ENCODE data around the gene PRKAR2A.

PRKAR2A gene
- long read RNA-seq, full-length matches to known transcripts = 26 of 48 reads
- long read RNA-seq, partial matches to known transcripts = 11 of 48 reads
- long read RNA-seq, other reads (novel, unspliced or antisense) = 11 of 48 reads

DNA sequence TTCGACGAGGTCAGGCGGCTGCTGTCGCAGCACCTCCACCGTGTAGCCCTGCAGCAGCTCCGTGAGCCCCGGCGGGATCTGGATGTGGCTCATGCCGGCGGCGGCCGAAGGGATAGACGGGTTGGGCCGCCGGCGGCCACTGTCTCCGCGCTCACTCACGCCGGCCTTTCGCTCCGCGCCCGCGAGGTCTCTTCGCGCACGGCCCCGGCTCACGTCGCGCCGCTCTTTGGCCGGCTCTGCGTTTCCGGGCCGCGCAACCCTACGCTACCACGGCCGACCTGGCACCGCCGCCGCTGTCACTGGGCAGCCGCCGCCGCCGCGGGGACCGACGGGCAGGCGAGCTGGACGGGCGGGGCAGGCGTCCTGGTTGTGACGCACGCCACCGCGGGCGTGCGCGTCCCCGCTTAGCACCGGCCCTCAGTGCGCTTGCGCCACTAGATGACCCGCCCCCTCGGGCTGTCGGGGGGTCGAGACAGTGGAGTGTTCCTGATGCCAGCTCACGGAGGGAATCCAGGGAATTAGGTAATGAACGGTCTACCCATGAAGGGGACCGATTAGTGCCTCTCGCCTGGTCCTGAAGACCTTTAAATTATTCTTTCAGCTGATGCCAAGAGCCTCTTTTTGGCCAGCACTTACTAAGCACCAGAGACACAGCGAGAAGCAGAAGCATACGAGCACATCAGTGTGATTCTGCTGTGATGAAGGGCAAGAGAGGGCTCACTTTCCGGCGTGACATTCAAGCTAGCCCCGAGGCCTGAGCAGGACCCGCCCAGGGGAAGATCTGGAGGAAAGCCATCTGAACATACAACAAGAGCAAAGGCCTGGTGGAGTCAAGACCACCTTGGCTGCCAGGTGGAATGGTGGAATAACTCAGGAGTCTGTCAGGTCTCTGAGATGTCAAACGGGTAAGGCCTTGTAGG lies at the start of gene PRKAR2A:
Gene PRKAR2A (minus strand): TSS at position 371 of the 920 bp plus-strand sequence. CDS start 278 bp downstream, at position 93.
- TF ChIP-seq SPI1 (IDR thresholded peaks at IDR 0.05; ENCODE audit: borderline replicate concordance, low read depth) (no peak), GABPA (IDR thresholded peaks at IDR 0.05; ENCODE audit: low read depth) (no peak), POLR2AphosphoS5 (IDR thresholded peaks at IDR 0.05; ENCODE audit: low read depth) (no peak)
- TF ChIP-seq, protein P1, sequence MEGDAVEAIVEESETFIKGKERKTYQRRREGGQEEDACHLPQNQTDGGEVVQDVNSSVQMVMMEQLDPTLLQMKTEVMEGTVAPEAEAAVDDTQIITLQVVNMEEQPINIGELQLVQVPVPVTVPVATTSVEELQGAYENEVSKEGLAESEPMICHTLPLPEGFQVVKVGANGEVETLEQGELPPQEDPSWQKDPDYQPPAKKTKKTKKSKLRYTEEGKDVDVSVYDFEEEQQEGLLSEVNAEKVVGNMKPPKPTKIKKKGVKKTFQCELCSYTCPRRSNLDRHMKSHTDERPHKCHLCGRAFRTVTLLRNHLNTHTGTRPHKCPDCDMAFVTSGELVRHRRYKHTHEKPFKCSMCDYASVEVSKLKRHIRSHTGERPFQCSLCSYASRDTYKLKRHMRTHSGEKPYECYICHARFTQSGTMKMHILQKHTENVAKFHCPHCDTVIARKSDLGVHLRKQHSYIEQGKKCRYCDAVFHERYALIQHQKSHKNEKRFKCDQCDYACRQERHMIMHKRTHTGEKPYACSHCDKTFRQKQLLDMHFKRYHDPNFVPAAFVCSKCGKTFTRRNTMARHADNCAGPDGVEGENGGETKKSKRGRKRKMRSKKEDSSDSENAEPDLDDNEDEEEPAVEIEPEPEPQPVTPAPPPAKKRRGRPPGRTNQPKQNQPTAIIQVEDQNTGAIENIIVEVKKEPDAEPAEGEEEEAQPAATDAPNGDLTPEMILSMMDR (IDR thresholded peaks at IDR 0.05; ENCODE audit: insufficient read depth, low read length) = no peak
- TF ChIP-seq, protein P2, sequence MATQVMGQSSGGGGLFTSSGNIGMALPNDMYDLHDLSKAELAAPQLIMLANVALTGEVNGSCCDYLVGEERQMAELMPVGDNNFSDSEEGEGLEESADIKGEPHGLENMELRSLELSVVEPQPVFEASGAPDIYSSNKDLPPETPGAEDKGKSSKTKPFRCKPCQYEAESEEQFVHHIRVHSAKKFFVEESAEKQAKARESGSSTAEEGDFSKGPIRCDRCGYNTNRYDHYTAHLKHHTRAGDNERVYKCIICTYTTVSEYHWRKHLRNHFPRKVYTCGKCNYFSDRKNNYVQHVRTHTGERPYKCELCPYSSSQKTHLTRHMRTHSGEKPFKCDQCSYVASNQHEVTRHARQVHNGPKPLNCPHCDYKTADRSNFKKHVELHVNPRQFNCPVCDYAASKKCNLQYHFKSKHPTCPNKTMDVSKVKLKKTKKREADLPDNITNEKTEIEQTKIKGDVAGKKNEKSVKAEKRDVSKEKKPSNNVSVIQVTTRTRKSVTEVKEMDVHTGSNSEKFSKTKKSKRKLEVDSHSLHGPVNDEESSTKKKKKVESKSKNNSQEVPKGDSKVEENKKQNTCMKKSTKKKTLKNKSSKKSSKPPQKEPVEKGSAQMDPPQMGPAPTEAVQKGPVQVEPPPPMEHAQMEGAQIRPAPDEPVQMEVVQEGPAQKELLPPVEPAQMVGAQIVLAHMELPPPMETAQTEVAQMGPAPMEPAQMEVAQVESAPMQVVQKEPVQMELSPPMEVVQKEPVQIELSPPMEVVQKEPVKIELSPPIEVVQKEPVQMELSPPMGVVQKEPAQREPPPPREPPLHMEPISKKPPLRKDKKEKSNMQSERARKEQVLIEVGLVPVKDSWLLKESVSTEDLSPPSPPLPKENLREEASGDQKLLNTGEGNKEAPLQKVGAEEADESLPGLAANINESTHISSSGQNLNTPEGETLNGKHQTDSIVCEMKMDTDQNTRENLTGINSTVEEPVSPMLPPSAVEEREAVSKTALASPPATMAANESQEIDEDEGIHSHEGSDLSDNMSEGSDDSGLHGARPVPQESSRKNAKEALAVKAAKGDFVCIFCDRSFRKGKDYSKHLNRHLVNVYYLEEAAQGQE (IDR thresholded peaks at IDR 0.05; ENCODE audit: insufficient replicate concordance, low read depth) = no peak
- peak; percentile 75 to 82 for DNase-seq (ENCODE audit: low read depth in 1 of 2, low spot score in 1 of 2)
- Histone ChIP-seq H3K27me3 (ENCODE audit: insufficient read depth, poor library complexity, severe bottlenecking) (no peaks in the 10 kb centered on the region), H3K27ac (replicated peaks) (peak within 1 kb of the TSS; percentile 79), H3K4me3 (replicated peaks; ENCODE audit: insufficient read depth, low read length) (peak within 1 kb of the TSS; percentile 79)

DNA sequence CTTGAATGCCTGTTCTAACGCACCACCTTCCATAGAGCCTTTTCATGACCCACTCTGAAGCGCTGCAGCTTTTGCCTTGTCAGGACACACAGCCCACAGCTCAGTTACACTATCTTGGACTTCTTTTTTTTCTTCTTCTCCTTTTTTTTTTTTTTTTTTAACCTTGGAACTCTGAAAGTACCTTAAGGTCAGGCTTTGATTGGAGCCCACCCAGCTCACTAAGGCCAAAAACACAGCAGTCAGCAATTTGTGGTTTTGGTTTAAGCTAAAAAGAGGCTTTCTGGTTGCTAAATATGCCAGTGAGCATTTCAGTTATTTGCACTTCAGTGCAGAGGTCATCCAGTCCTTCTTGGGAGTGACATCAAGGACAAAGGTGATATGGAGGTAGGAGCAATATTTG lies 49.3 kb upstream of the PRKAR2A start:
- Histone ChIP-seq H3K27me3 (ENCODE audit: insufficient read depth, poor library complexity, severe bottlenecking) (no peaks in the 10 kb centered on the region), H3K4me3 (replicated peaks; ENCODE audit: insufficient read depth, low read length) (no peak overlapping the region), H3K27ac (replicated peaks) (no peak overlapping the region; the same call in 1 of the 2 replicates)
- peak in 1 of 2 experiments; percentile 34 for DNase-seq (ENCODE audit: low read depth in 1 of 2, low spot score in 1 of 2)
- no peak for TF ChIP-seq POLR2AphosphoS5 (IDR thresholded peaks at IDR 0.05; ENCODE audit: low read depth)
- no peak for TF ChIP-seq GABPA (IDR thresholded peaks at IDR 0.05; ENCODE audit: low read depth)
- TF ChIP-seq, protein P1 (IDR thresholded peaks at IDR 0.05; ENCODE audit: insufficient read depth, low read length) = no peak

DNA sequence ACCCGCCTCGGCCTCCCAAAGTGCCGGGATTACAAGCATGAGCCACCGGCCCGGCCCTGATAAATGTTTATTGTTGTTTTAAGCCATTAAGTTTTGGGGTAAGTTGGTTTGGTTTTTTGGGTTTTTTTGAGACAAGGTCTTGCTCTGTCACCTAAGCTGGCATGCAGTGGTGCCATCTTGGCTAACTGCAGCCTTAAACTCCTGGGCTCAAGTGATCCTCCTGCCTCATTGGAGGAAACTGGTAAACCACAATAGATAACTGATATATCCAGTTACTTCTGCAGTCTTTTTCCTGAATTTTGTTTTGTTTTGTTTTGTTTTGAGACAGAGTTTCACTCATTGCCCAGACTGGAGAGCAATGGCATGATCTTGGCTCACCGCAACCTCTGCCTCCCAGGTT lies 46.8 kb upstream of the PRKAR2A start:
- Histone ChIP-seq H3K27ac (replicated peaks) (no peak overlapping the region), H3K4me3 (replicated peaks; ENCODE audit: insufficient read depth, low read length) (no peak overlapping the region), H3K27me3 (ENCODE audit: insufficient read depth, poor library complexity, severe bottlenecking) (no peaks in the 10 kb centered on the region)
- DNase-seq (ENCODE audit: low read depth in 1 of 2, low spot score in 1 of 2) = no peak
- TF ChIP-seq, protein P1 (IDR thresholded peaks at IDR 0.05; ENCODE audit: insufficient read depth, low read length) = no peak

DNA sequence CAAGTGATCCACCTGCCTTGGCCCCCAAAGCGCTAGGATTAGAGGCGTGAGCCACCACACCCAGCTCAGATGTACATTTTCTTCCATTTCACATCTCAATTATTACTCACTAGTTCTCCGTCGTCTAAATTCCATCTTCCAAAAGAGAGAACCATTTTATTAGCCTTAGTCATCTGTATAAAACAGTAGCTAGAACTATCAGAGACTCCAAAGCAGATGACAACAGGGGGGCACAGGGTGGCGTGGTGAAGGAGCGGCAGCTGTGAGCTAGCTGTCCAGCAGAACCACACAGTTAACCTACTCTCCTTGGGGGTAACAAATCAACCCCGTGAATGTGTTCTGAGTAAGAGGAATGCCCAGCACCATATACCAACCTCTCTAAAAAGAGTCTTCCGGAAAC lies 43.9 kb upstream of the PRKAR2A start:
- DNase-seq (ENCODE audit: low read depth in 1 of 2, low spot score in 1 of 2) = no peak
- Histone ChIP-seq H3K27ac (replicated peaks) (no peak overlapping the region), H3K4me3 (replicated peaks; ENCODE audit: insufficient read depth, low read length) (no peak overlapping the region), H3K27me3 (ENCODE audit: insufficient read depth, poor library complexity, severe bottlenecking) (no peaks in the 10 kb centered on the region)
- TF ChIP-seq POLR2AphosphoS5 (IDR thresholded peaks at IDR 0.05; ENCODE audit: low read depth) (no peak), SPI1 (IDR thresholded peaks at IDR 0.05; ENCODE audit: borderline replicate concordance, low read depth) (no peak), GABPA (IDR thresholded peaks at IDR 0.05; ENCODE audit: low read depth) (no peak)
- TF ChIP-seq, protein P2 (IDR thresholded peaks at IDR 0.05; ENCODE audit: insufficient replicate concordance, low read depth) = no peak
- TF ChIP-seq, protein P1 (IDR thresholded peaks at IDR 0.05; ENCODE audit: insufficient read depth, low read length) = no peak
